Fibroblast of skin of right quadriceps (primary cell): ENCODE results near the gene QSOX1.
A peak's percentile ranks its signal among the peaks of the same experiment; 100 is the strongest.

Experiments
- DNase-seq: peaks from one replicate; pipeline ENCODE4 v3.0.0-alpha.2; 2013

Gene QSOX1

DNA sequence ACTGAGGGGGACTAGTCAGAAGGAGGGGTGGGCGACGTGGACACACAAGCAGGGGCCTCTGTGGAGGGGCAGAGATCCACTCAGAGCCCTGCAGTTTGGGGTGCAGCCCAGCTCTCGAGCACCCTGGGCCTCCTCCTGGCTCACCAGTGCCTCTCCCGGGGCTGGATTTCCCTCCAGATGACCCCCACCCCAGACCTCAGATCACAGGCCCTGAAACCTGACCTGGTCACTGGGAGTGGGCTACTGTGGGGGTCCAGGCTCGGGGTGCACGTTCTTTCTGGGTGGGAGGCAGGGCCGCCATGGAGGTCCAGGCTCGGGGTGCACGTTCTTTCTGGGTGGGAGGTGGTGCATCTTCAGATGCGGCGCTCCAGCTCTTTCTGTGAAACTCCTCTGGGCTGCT, 65.1 kb downstream of the QSOX1 start:
- no peak for DNase-seq

DNA sequence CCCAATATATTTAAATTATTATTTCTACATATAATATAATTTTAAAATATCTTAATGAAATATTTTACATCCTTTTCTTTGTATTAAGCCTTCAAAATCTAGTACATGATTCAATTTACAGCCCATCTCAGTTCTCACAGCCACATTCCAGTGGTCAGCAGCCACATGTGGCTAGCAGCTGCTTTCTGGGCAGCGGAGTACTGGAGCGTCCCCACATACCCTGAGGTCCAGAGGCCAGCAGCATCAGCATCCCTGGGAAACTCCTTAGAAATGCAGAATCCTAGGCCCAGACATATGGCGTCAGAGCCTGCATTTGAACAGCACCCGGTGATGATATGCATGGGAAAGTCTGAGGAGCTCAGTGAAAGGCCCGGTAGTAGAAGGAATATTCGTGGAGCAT, 66.8 kb downstream of the QSOX1 start:
- no peak for DNase-seq

- DNase-seq = no peak
Observed at GRCh38 chr1:180224902-180225301, 70.2 kb downstream of the QSOX1 start.

GRCh38 chr1:180225403-180225802, 70.7 kb downstream of the QSOX1 start:
- no peak for DNase-seq

GRCh38 chr1:180227861-180228647, 73.4 kb downstream of the QSOX1 start:
- no peak for DNase-seq

GRCh38 chr1:180228648-180229482, 74.2 kb downstream of the QSOX1 start:
- no peak for DNase-seq

GRCh38 chr1:180229483-180230415, 75.1 kb downstream of the QSOX1 start, which contains the start of gene LHX4:
LHX4 (plus strand) TSS chr1:180230264; CDS start chr1:180230530, 266 bp downstream.
- DNase-seq = peak; percentile 20

- no peak for DNase-seq
Observed at GRCh38 chr1:180230416-180230790, 75.7 kb downstream of the QSOX1 start.

GRCh38 chr1:180230791-180231505, 76.3 kb downstream of the QSOX1 start:
- DNase-seq = peak; percentile 62

- no peak for DNase-seq
Observed at GRCh38 chr1:180231506-180231921, 76.8 kb downstream of the QSOX1 start.

DNA sequence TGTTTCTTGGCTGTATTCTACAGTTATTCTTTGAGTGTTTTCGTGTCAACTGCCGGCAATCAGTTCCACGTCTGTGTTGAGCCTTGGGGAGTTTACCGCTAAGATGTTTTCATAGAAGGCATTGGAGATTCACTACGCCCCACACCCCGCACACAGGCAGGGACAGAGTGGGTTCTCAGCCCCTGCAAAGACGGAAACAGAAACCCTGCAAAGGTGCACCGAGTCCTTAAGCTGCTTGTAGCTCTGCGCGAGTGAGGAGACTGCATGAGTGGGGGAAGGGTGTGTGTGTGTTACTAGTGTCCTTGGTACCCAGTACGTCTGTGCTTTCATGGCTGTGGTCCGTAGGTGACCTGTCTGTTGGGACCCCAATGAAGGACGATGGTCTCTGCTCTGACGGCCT, 77.3 kb downstream of the QSOX1 start:
- no peak for DNase-seq

GRCh38 chr1:180232521-180233043, 77.9 kb downstream of the QSOX1 start:
- DNase-seq = no peak

- DNase-seq = no peak
Observed at GRCh38 chr1:180233191-180234011, 78.7 kb downstream of the QSOX1 start.

GRCh38 chr1:180234369-180235076, 79.9 kb downstream of the QSOX1 start:
- no peak for DNase-seq

DNA sequence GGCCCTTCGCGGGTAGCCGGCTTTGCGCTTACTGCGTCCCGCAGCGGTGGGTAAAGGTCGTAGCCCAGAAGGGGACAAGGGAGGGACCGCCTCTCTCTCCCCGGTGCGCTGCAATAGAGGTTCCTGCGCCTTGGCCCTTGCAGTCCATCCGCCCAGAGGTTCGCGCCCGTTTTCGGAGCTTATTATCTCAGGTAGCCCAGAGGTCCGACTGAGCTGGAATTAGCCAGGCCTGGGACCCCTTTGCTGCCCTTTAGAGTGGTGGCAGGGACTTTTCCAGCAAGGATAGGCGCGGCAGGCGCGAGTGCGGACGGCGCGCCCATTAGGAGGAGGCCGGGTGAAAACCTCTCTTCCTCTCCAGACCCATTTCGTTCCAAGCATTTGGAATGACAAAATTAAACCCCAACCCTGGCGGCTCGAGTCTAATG, 80.4 kb downstream of the QSOX1 start:
- no peak for DNase-seq

GRCh38 chr1:180235502-180236239, 81.0 kb downstream of the QSOX1 start:
- no peak for DNase-seq

- no peak for DNase-seq
Observed at GRCh38 chr1:180236698-180237509, 82.2 kb downstream of the QSOX1 start.

GRCh38 chr1:180237869-180238476, 83.3 kb downstream of the QSOX1 start:
- no peak for DNase-seq
